ENCODE results near the gene TTC24. TPM values are rescaled to one million over a fixed set of nuclear protein-coding genes. Genes with fewer than 3 reads are reported as not detected.
A peak's percentile ranks its signal among the peaks of the same experiment; 100 is the strongest.
"Not testable (repeated sequence)": the region's sequence is repeated elsewhere in the genome, so short reads cannot be mapped to it uniquely, and the experiment has no call there.

The TTC24 gene
- total RNA-seq, 1 donor from 2014 or later: 5.4 TPM

GRCh38 chr1:156584813-156585212 lies 5.3 kb downstream of the TTC24 start:
- H3K4me3 Mint-ChIP-seq: no peak overlapping the region
- no peaks in the 10 kb centered on the region for H3K9me3 Mint-ChIP-seq
- H3K4me1 Mint-ChIP-seq: peaks cover 13% of the 10 kb centered on the region
- intact Hi-C loops (cut with micrococcal nuclease): loop anchor here (1.0 kb wide), 2 partner anchors 23 to 129 kb away; no protein-coding TSS in a partner anchor
- no peak overlapping the region for H3K27ac Mint-ChIP-seq
- no peaks in the 10 kb centered on the region for H3K36me3 Mint-ChIP-seq (ENCODE audit: low read depth)
- no peak for DNase-seq
- H3K27me3 Mint-ChIP-seq: no peaks in the 10 kb centered on the region

- no peaks in the 10 kb centered on the region for H3K9me3 Mint-ChIP-seq
- no peak for DNase-seq
- H3K36me3 Mint-ChIP-seq (ENCODE audit: low read depth): no peaks in the 10 kb centered on the region
- intact Hi-C loops (cut with micrococcal nuclease): no loop called here
- peaks cover 21% of the 10 kb centered on the region for H3K4me1 Mint-ChIP-seq
- no peak overlapping the region for H3K4me3 Mint-ChIP-seq
- H3K27me3 Mint-ChIP-seq: no peaks in the 10 kb centered on the region
- H3K27ac Mint-ChIP-seq: no peak overlapping the region
These were observed 6.8 kb downstream of the TTC24 start for GRCh38 chr1:156586323-156586722.

GRCh38 chr1:156586892-156587477 lies 7.5 kb downstream of the TTC24 start:
- intact Hi-C loops (cut with micrococcal nuclease): no loop called here
- no peaks in the 10 kb centered on the region for H3K9me3 Mint-ChIP-seq

DNA sequence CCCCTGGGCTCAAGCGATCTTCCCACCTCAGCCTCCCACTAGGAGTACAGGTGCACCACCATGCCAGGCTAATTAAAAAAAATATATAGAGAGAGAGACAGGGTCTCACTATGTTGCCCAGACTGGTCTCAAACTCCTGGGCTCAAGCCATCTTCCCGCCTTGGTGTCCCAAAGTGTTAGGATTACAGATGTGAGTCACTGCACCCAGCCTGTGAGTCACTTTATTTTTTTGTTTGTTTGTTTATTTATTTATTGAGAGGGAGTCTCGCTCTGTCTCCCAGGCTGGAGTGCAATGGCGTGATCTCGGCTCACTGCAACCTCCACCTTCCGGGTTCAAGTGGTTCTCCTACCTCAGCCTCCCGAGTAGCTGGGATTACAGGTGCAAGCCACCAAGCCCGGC lies 8.4 kb downstream of the TTC24 start:
- not testable (repeated sequence) for H3K36me3 Mint-ChIP-seq (ENCODE audit: low read depth); H3K4me3 Mint-ChIP-seq; H3K9me3 Mint-ChIP-seq

More at GRCh38 chr1:156586892-156587477, 7.5 kb downstream of the TTC24 start:
- Mint-ChIP-seq H3K27ac (no peak overlapping the region), H3K4me1 (peaks cover 20% of the 10 kb centered on the region), H3K27me3 (no peaks in the 10 kb centered on the region), H3K4me3 (no peak overlapping the region), H3K36me3 (ENCODE audit: low read depth) (no peaks in the 10 kb centered on the region)
- DNase-seq: no peak

DNA sequence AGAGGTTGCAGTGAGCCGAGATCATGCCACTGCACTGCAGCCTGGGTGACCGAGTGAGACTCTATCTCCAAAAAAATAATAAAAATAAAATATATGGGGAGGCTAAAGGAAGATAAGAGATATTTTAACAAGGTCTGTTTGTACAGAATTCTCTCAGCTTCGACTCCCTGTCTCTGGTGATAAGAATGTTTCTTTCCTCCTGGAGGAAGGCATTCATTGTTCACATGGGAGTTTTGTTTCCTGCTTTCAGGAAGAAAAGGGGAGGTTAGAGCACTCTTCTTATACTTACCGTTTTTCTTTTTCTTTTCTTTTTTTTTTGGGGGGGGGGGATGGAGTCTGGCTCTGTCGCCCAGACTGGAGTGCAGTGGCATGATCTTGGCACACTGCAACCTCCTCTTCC lies 10.0 kb downstream of the TTC24 start:
- intact Hi-C loops (cut with micrococcal nuclease): no loop called here
- peaks cover 16% of the 10 kb centered on the region for H3K4me1 Mint-ChIP-seq

More for the DNA sequence above, 8.4 kb downstream of the TTC24 start:
- DNase-seq; intact Hi-C loops (cut with micrococcal nuclease); H3K27me3 Mint-ChIP-seq; H3K27ac Mint-ChIP-seq: not testable (repeated sequence)
- H3K4me1 Mint-ChIP-seq: peaks cover 19% of the 10 kb centered on the region

DNA sequence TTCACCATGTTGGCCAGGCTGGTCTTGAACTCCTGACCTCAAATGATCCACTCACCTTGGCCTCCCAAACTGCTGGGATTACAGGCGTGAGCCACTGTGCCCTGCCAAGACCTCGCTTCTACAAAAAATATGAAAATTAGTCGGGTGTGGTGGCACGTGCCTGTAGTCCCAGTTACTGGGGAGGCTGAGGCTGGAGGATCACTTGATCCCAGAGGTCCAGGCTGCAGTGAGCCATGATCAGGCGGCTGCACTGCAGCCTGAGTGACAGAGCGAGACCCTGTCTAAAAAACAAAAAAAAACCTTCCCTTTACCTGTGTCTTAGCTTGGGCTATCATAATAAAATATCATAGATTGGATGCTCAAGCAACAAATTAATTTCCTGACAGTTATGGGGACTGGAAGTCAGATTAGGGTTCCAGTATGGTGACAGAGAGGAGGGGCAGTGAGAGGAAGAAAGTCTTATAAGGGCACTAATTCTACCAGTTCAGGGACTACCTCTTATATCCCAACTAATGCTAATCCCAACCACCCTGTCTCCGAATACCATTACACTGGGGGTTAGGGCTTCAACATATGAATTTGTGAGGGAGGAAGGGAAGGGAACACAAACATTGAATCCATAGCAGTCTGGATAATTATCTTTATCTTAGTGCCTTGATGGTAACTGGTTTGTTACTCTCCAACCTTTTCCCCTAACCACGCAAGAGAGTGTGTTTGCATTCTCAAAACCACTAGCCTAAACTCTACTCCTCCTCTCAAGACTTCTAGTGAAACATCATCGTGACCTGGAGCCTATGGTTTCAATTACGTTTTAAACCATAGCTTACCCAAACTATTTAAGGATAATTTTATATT lies 11.0 kb downstream of the TTC24 start:
- Mint-ChIP-seq H3K27me3 (no peaks in the 10 kb centered on the region), H3K9me3 (no peaks in the 10 kb centered on the region), H3K4me3 (no peak overlapping the region), H3K36me3 (ENCODE audit: low read depth) (peaks cover 18% of the 10 kb centered on the region), H3K4me1 (peaks cover 19% of the 10 kb centered on the region), H3K27ac (no peak overlapping the region)
- DNase-seq: peak; percentile 53
- intact Hi-C loops (cut with micrococcal nuclease): loop anchor here (1.0 kb wide), 1 partner anchor 11 kb away; the partner anchor contains the start of gene GPATCH4

More for the DNA sequence above, 10.0 kb downstream of the TTC24 start:
- no peak overlapping the region for H3K4me3 Mint-ChIP-seq
- H3K36me3 Mint-ChIP-seq (ENCODE audit: low read depth): peaks cover 10% of the 10 kb centered on the region
- H3K27ac Mint-ChIP-seq: no peak overlapping the region
- DNase-seq: no peak
- H3K27me3 Mint-ChIP-seq: no peaks in the 10 kb centered on the region
- no peaks in the 10 kb centered on the region for H3K9me3 Mint-ChIP-seq

- Mint-ChIP-seq H3K4me1 (peaks cover 19% of the 10 kb centered on the region), H3K4me3 (peak overlapping the region; percentile 86), H3K27ac (peak overlapping the region; percentile 85), H3K9me3 (no peaks in the 10 kb centered on the region), H3K36me3 (ENCODE audit: low read depth) (peaks cover 23% of the 10 kb centered on the region), H3K27me3 (no peaks in the 10 kb centered on the region)
- intact Hi-C loops (cut with micrococcal nuclease): loop anchor here (1.0 kb wide), 1 partner anchor 10 kb away; the partner anchor contains the start of gene GPATCH4
- DNase-seq: no peak
These were observed 11.6 kb downstream of the TTC24 start for GRCh38 chr1:156591181-156591431.

- H3K4me1 Mint-ChIP-seq: peaks cover 19% of the 10 kb centered on the region
- peak within 1 kb of the TSS; percentile 85 for H3K27ac Mint-ChIP-seq
- H3K9me3 Mint-ChIP-seq: no peaks in the 10 kb centered on the region
- DNase-seq: peak; percentile 94
- H3K36me3 Mint-ChIP-seq (ENCODE audit: low read depth): peaks cover 26% of the 10 kb centered on the region
- H3K4me3 Mint-ChIP-seq: peak within 1 kb of the TSS; percentile 86
- H3K27me3 Mint-ChIP-seq: no peaks in the 10 kb centered on the region
- intact Hi-C loops (cut with micrococcal nuclease): loop anchor here (1.0 kb wide), 1 partner anchor 10 kb away; the partner anchor contains the start of gene GPATCH4
These were observed 12.1 kb downstream of the TTC24 start, which contains the start of gene NAXE for GRCh38 chr1:156591432-156592157. TSS of gene NAXE (plus strand) at chr1:156591776. CDS start at chr1:156591805, 29 bp downstream.

DNA sequence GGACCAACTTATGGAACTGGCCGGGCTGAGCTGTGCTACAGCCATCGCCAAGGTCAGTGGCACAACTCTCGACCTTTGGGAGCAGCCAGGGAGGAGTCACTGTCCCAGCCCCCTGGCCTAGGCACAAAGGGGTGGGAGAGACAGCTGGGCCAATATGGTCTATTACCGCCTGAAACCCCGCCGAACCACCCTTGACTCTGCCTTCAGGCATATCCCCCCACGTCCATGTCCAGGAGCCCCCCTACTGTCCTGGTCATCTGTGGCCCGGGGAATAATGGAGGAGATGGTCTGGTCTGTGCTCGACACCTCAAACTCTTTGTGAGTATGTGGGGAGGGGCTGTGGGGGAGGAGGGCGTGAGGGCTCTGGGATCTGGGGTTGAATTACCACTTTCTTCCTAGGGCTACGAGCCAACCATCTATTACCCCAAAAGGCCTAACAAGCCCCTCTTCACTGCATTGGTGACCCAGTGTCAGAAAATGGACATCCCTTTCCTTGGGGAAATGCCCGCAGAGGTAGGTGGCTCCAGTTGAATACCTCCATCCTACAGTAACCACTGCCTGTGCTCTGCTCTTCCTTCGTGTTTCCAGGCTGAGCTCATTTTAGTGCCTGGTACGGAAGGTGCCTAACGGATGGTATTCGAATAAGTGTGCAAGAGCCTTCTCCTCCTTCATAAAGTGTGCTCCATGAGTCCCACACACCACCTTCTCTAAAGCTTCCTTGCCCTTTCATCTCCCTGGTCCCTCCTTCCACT lies 12.8 kb downstream of the TTC24 start:
- no peaks in the 10 kb centered on the region for H3K9me3 Mint-ChIP-seq
- H3K4me1 Mint-ChIP-seq: peaks cover 23% of the 10 kb centered on the region
- intact Hi-C loops (cut with micrococcal nuclease): no loop called here
- H3K4me3 Mint-ChIP-seq: peak overlapping the region; percentile 86
- no peaks in the 10 kb centered on the region for H3K27me3 Mint-ChIP-seq
- peaks cover 33% of the 10 kb centered on the region for H3K36me3 Mint-ChIP-seq (ENCODE audit: low read depth)
- peak; percentile 54 for DNase-seq
- peak overlapping the region; percentile 78 for H3K27ac Mint-ChIP-seq

DNA sequence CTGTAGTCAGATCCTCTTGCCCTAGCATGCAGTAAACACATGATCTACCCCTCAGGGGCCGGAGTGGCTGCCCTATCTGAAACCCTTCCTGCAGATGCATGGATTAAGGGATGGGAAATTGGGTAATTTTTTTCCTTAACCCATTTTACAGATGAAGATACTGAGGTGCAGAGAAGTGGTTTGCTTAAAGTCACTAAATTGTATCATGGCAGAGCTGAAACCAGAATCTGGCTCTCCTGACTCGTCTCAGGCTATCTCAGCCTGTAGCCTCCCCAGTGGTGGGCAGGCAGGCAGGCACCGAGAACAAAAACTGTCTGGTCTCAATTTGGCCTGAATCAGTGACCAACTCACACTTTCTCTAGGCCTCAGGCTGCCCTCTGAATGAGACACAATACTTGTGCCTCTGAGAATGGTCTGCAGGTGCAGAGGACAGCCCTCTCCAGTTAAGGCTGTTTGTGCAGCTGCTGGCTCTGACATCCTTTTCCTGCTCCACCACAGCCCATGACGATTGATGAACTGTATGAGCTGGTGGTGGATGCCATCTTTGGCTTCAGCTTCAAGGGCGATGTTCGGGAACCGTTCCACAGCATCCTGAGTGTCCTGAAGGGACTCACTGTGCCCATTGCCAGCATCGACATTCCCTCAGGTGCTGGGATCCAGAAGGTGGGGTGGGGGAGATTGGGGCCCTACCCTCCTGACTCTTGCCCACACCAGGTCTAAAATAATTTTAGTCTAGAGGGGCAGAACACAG lies 13.6 kb downstream of the TTC24 start:
- peaks cover 23% of the 10 kb centered on the region for H3K4me1 Mint-ChIP-seq
- H3K4me3 Mint-ChIP-seq: peak overlapping the region; percentile 86
- intact Hi-C loops (cut with micrococcal nuclease): no loop called here
- DNase-seq: peak; percentile 56
- H3K27me3 Mint-ChIP-seq: no peaks in the 10 kb centered on the region
- H3K27ac Mint-ChIP-seq: peak overlapping the region; percentile 67
- H3K36me3 Mint-ChIP-seq (ENCODE audit: low read depth): peaks cover 41% of the 10 kb centered on the region
- no peaks in the 10 kb centered on the region for H3K9me3 Mint-ChIP-seq

DNA sequence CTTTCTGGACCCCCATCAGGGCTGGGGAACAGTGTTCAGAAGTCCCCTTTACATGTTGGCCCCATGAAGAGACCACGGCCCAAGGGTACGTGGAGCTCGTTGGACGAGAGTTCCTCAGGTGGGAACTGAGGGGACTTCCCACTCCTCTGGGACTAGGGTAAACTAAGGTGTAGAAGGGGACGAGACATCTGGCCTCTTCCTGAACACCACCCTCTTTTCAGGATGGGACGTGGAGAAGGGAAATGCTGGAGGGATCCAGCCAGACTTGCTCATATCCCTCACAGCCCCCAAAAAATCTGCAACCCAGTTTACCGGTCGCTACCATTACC lies 14.1 kb downstream of the TTC24 start:
- Mint-ChIP-seq H3K27ac (no peak overlapping the region), H3K4me3 (no peak overlapping the region), H3K27me3 (no peaks in the 10 kb centered on the region), H3K4me1 (peaks cover 26% of the 10 kb centered on the region), H3K9me3 (no peaks in the 10 kb centered on the region), H3K36me3 (ENCODE audit: low read depth) (peaks cover 46% of the 10 kb centered on the region)
- intact Hi-C loops (cut with micrococcal nuclease): no loop called here
- no peak for DNase-seq

DNA sequence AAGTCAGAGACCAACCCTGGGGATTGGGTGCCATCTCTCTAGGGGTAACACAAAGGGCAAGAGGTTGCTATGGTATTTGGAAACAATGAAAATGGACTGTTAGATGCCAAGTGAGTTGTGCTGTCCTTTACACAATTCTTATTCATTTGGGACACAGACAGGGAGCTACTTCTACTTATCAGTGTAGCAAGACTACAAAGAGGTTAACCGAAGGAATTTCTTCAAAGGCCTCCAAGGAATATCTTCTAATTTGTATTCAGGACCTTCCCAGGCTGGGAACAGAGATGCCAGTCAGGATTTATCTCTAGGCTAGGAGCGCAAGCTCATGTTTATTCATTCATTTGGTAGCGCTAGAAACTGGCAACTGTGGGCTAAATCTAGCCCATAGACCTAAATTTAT lies 14.7 kb downstream of the TTC24 start:
- no peak overlapping the region for H3K4me3 Mint-ChIP-seq
- intact Hi-C loops (cut with micrococcal nuclease): no loop called here
- H3K36me3 Mint-ChIP-seq (ENCODE audit: low read depth): peaks cover 50% of the 10 kb centered on the region
- DNase-seq: no peak
- no peak overlapping the region for H3K27ac Mint-ChIP-seq
- H3K27me3 Mint-ChIP-seq: no peaks in the 10 kb centered on the region
- no peaks in the 10 kb centered on the region for H3K9me3 Mint-ChIP-seq
- H3K4me1 Mint-ChIP-seq: peaks cover 29% of the 10 kb centered on the region

- Mint-ChIP-seq H3K4me3 (no peak overlapping the region), H3K27ac (no peak overlapping the region), H3K36me3 (ENCODE audit: low read depth) (peaks cover 55% of the 10 kb centered on the region), H3K4me1 (peaks cover 34% of the 10 kb centered on the region), H3K27me3 (no peaks in the 10 kb centered on the region), H3K9me3 (no peaks in the 10 kb centered on the region)
- no peak for DNase-seq
- intact Hi-C loops (cut with micrococcal nuclease): no loop called here
These were observed 15.5 kb downstream of the TTC24 start for GRCh38 chr1:156595016-156595415.

Measured in activated CD4-positive, alpha-beta T cell treated with anti-CD3 and anti-CD28 coated beads, Interleukin-2, amount 10 ng/mL, durations not matched to agents 24 days and 14 days (primary cell).